HCT116 (cell line): ENCODE data around the gene PAPPA2.

Source experiments
- ATF3 ChIP-seq: IDR thresholded peaks from 2 replicates; pipeline ENCODE4 v1.6.1; 2012
- CEBPB ChIP-seq: IDR thresholded peaks from 2 replicates; pipeline ENCODE4 v1.6.1; 2012; ENCODE audit warnings: low read depth
- CTCF ChIP-seq, 3 experiments: fragments of 200-600 bp in 1 of 3; sonication (generic) in 1 of 3; IDR thresholded peaks in 2 of 3; conservative IDR thresholded peaks in 1 of 3; 2 replicates each; pipeline ENCODE4 v1.5.1; 2012 to 2017; ENCODE audit warnings: low read depth in 2 of 3, low read length in 2 of 3, antibody characterized with exemption in 1 of 3, borderline replicate concordance in 1 of 3, control low read depth in 1 of 3, mild to moderate bottlenecking in 1 of 3, mixed read lengths in 1 of 3, mixed run types in 1 of 3, moderate library complexity in 1 of 3; ENCODE audit not compliant: insufficient read depth in 1 of 3
- EGR1 ChIP-seq: IDR thresholded peaks from 2 replicates; pipeline ENCODE4 v1.6.1; 2012; ENCODE audit warnings: low read depth
- EZH2 ChIP-seq: fragments of 200-600 bp; sonication (generic); IDR thresholded peaks from 2 replicates; pipeline ENCODE4 v1.6.1; 2017; ENCODE audit warnings: antibody characterized with exemption, mixed run types
- EZH2phosphoT487 ChIP-seq: fragments of 200-600 bp; IDR thresholded peaks from 2 replicates; pipeline ENCODE4 v1.6.1; 2018; ENCODE audit warnings: antibody characterized with exemption, borderline replicate concordance
- JUND ChIP-seq: IDR thresholded peaks from 2 replicates; pipeline ENCODE4 v1.6.1; 2012
- MAX ChIP-seq: IDR thresholded peaks from 2 replicates; pipeline ENCODE4 v1.6.1; 2012
- POLR2A ChIP-seq: IDR thresholded peaks from 2 replicates; pipeline ENCODE4 v1.7.0; 2011; ENCODE audit warnings: borderline replicate concordance; ENCODE audit not compliant: insufficient read depth, insufficient read length; ENCODE audit errors: extremely low read depth
- POLR2AphosphoS5 ChIP-seq: IDR thresholded peaks from 2 replicates; pipeline ENCODE4 v1.6.1; 2011; ENCODE audit warnings: mild to moderate bottlenecking, low read depth, low read length, moderate library complexity
- REST ChIP-seq: IDR thresholded peaks from 2 replicates; pipeline ENCODE4 v1.6.1; 2012; ENCODE audit warnings: low read depth
- SIN3A ChIP-seq: IDR thresholded peaks from 2 replicates; pipeline ENCODE4 v1.6.1; 2012; ENCODE audit warnings: low read depth
- TCF7L2 ChIP-seq: IDR thresholded peaks from 2 replicates; pipeline ENCODE4 v1.7.0; 2011; ENCODE audit warnings: borderline replicate concordance, inconsistent platforms; ENCODE audit not compliant: insufficient read depth, insufficient read length; ENCODE audit errors: extremely low read depth
- ZNF274 ChIP-seq: fragments of 200-500 bp; sonication (Bioruptor generic); IDR thresholded peaks from 2 replicates; pipeline ENCODE4 v1.6.1; 2014; ENCODE audit warnings: mild to moderate bottlenecking, low read depth, low read length, inconsistent platforms

- TF ChIP-seq POLR2AphosphoS5 = no peak
- no peak for TF ChIP-seq CTCF (IDR thresholded peaks at IDR 0.05 in 2 of 3, conservative IDR thresholded peaks at IDR 0.05 in 1 of 3; ENCODE audit: borderline replicate concordance in 1 of 3, insufficient read depth in 1 of 3, low read depth in 2 of 3, low read length in 2 of 3)
- TF ChIP-seq CEBPB = no peak
- no peak for TF ChIP-seq REST
- no peak for TF ChIP-seq SIN3A
- TF ChIP-seq POLR2A = no peak
- no peak for TF ChIP-seq EGR1
- no peak for TF ChIP-seq TCF7L2
- no peak for TF ChIP-seq MAX
- TF ChIP-seq EZH2 = no peak
- TF ChIP-seq JUND = no peak
- TF ChIP-seq ZNF274 = no peak
- TF ChIP-seq ATF3 = no peak
- TF ChIP-seq EZH2phosphoT487 = no peak
These were observed 6.6 kb downstream of the PAPPA2 start for GRCh38 chr1:176469450-176470010.
